DMS153 treated with DMSO at 0.1 percent for 48 hours (cell line): ENCODE results near the gene THSD4.
A peak's percentile ranks its signal among the peaks of the same experiment; 100 is the strongest.
"Not testable (repeated sequence)": the region's sequence is repeated elsewhere in the genome, so short reads cannot be mapped to it uniquely, and the experiment has no call there.

Experiments
- DNase-seq: peaks from one replicate; lab custom pipeline; 2025; ENCODE audit not compliant: unreplicated experiment; lab: John Stamatoyannopoulos, UW

The THSD4 gene

GRCh38 chr15:71143373-71144310 lies 28.4 kb downstream of the THSD4 start:
- no peak for DNase-seq

- no peak for DNase-seq
Observed at GRCh38 chr15:71145648-71146047, 30.4 kb downstream of the THSD4 start.

- DNase-seq: peak; percentile 3
Observed at GRCh38 chr15:71146580-71146982, 31.3 kb downstream of the THSD4 start.

- DNase-seq: no peak
Observed at GRCh38 chr15:71148048-71148447, 32.8 kb downstream of the THSD4 start.

- DNase-seq: no peak
Observed at GRCh38 chr15:71149646-71150557, 34.6 kb downstream of the THSD4 start.

GRCh38 chr15:71151081-71151480 lies 35.8 kb downstream of the THSD4 start:
- no peak for DNase-seq

- no peak for DNase-seq
Observed at GRCh38 chr15:71152542-71152941, 37.3 kb downstream of the THSD4 start.

- DNase-seq: no peak
Observed at GRCh38 chr15:71153823-71154524, 38.7 kb downstream of the THSD4 start.

- DNase-seq: no peak
Observed at GRCh38 chr15:71154607-71155200, 39.4 kb downstream of the THSD4 start.

GRCh38 chr15:71155534-71155933 lies 40.3 kb downstream of the THSD4 start:
- no peak for DNase-seq

GRCh38 chr15:71160976-71161375 lies 45.7 kb downstream of the THSD4 start:
- DNase-seq: no peak

GRCh38 chr15:71162309-71162708 lies 47.0 kb downstream of the THSD4 start:
- DNase-seq: no peak

- not testable (repeated sequence) for DNase-seq
Observed at GRCh38 chr15:71164606-71165005, 49.3 kb downstream of the THSD4 start.

GRCh38 chr15:71167445-71168165 lies 52.3 kb downstream of the THSD4 start:
- DNase-seq: no peak

GRCh38 chr15:71168166-71168834 lies 53.0 kb downstream of the THSD4 start:
- no peak for DNase-seq

GRCh38 chr15:71170163-71170562 lies 54.9 kb downstream of the THSD4 start:
- DNase-seq: no peak

GRCh38 chr15:71171195-71171594 lies 55.9 kb downstream of the THSD4 start:
- no peak for DNase-seq

- DNase-seq: not testable (repeated sequence)
Observed at GRCh38 chr15:71174360-71174759, 59.1 kb downstream of the THSD4 start.
